Measurements from ENCODE around the gene KLKB1. TPM values are rescaled to one million over a fixed set of nuclear protein-coding genes. Genes with fewer than 3 reads are reported as not detected.

Gene KLKB1
- 0.82 TPM for total RNA-seq

DNA sequence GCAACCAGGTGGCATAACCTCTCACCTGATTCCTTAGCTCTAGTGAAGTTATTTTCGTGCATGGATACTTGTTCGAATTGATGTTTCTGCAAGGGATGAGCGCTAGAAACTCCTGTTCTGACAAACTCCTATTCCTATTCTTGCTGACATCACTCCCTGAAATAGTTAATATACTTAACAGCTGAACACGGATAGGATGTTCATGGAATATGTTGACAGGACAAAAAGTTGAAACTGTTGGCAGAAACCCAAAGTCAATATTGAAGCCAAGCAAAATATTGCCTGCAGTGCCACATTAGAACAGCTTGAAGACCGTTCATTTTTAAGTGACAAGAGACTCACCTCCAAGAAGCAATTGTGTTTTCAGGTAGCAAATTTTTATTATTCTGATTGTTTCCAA, at the start of gene KLKB1:
KLKB1 (plus strand) TSS at position 287 of the 400 bp plus-strand sequence. CDS start 689 bp downstream, outside the sequence.
- DNase-seq (ENCODE audit: low spot score in 2 of 2): no peak
- FAIRE-seq: no peak

DNA sequence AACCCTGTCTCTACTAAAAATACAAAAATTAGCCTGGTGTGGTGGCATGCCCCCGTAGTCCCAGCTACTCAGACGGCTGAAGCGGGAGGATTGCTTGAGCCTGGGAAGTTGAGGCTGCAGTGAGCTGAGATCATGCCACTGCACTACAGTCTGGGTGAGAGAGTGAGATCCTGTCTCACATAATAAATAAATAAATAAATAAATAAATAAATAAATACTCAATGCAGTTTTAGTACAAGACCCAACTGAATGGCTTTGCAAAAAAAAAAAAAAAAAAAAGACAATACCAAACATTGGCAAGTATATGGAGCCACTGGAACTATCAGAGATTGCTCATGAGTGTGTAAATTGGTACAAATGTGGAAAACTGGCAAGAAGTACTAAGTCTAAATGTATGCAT, 39.2 kb upstream of the KLKB1 start:
- DNase-seq (ENCODE audit: low spot score in 2 of 2) (no peak), FAIRE-seq (no peak)

DNA sequence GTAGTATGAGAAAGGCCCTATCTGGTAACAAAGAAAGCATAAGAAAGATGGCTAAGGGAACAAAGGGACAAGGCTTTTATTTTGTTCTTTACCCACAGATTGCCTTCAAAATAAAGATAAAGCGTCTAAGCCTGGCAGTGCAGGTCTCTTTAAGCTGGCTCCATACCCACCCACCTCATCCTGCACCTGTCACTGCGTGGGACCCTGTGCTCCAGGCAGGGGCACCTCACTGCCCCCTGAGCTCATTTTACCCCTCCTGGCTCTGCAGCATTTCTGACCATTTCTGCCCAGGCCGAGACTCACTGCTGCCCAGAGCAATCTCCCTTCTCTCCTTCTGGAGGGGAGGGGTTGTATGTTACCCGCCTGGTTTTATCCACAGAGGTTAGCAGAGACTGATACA, 37.7 kb upstream of the KLKB1 start:
- FAIRE-seq (no peak), DNase-seq (ENCODE audit: low spot score in 2 of 2) (no peak)

DNA sequence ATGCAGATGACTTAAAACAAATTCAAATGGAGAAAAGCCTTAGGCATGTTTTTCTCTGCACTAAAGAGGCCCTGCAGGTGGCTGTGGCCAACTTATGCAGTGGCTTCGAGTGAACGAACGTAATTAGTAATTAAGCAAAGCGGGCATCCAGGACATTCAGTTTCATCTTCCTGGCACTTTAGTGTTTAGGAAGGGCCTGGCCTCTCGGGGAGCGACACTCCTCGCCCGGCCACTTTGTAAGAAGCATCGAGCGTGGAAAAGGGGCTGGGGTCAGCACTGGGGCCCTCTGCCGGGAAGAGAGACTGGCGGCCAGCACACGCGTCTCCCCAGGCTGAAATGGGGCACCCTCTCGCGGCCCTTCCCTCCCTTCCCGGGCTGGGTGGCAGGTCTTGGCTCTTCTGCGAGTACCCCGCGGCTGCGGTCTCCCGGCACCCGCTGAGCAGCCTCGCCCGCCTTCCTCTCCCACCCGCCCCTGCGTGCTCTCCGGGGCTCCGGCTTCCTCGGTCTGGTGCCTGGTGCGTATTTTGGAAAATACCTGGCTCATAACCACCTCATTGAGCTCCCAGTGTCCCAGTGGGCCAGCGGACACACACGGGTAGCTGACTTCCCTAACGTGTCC, 36.6 kb upstream of the KLKB1 start:
- FAIRE-seq (no peak), DNase-seq (ENCODE audit: low spot score in 2 of 2) (peak in 1 of 2 donors; percentile 63)

DNA sequence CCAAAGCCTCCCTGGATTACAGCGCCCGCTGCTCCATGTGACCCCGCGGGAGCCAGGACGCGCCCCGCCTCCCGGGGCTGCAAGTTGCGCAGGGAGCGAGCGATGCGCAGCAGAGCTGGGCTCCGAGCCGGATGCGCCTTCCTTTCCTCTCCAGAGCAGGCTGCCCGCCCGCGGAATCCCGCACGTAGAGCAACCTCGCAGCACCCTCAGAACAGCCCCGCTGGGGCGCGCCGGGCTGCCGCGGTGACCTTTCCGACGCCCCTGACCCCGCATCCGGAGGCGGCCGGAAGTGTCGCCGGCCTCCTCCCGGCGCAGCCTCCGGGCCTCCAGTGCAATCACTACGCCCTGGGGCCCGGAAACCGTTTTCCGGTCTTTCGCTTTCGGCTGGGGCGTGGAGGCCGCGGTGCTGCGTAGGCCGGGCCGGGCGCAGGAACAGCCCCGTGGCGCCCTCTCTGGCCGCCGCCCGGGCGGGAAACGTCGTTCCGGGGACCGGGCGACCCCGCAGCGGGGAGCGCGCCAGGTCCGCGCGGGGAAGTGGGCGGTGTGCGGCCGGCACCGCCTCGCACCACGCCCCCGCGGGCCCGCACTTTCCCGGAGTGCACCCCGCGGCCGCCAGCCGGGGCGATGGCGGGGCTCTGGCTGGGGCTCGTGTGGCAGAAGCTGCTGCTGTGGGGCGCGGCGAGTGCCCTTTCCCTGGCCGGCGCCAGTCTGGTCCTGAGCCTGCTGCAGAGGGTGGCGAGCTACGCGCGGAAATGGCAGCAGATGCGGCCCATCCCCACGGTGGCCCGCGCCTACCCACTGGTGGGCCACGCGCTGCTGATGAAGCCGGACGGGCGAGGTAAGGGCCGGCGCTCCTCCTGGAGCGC, 35.9 kb upstream of the KLKB1 start, which contains the start of gene CYP4V2:
CYP4V2 (plus strand) TSS at position 368 of the 866 bp plus-strand sequence; CDS start at position 625, 257 bp downstream.
- DNase-seq (ENCODE audit: low spot score in 2 of 2): peak; percentile 77 to 85
- FAIRE-seq: no peak

DNA sequence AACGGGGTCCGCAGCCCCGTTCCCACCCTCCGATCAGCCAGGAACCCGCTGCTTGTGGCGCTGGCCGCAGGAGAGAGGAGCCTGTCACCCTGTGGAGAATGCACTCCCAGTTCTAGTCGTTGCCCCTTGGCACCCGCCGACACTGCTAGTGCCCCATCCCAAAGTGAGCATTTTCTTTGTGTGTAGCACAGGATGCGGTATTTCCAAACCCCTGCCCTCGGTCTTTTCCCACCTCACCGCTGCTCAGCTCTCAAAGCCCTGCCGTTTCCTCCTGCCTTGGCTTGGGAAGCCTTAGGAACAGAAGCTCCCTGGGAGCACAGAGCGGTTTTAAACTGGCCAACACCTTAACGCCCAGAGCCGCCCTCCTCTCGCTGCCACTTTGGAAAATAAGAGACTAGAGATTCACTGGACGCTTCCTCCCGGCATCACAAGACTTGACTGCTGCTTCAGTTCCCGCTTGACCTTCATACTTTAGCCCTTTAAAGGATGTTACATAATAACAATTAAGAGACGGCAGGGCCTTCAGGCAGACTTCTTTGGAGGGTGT, 35.2 kb upstream of the KLKB1 start:
- DNase-seq (ENCODE audit: low spot score in 2 of 2) (peak; percentile 35 to 52), FAIRE-seq (no peak)

DNA sequence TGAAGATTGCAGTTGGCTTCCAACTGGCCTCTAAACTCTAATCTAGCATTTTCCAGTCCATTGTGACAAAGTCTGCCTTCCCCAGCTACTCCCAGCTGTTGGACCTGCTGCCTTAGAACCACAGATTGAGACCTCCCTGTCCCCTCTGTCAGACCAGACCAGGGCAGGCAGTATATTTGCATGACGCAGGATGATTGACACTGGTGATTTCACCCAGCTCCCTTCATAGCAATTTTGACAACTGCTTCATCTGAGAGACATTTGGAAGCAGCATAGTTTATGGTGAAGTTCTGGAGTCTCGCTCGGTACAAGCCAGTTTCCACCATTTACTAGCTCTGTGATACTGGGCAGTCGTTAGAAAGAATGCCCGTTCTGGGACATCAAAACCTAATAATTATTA, 33.5 kb upstream of the KLKB1 start:
- DNase-seq (ENCODE audit: low spot score in 2 of 2): no peak
- no peak for FAIRE-seq

DNA sequence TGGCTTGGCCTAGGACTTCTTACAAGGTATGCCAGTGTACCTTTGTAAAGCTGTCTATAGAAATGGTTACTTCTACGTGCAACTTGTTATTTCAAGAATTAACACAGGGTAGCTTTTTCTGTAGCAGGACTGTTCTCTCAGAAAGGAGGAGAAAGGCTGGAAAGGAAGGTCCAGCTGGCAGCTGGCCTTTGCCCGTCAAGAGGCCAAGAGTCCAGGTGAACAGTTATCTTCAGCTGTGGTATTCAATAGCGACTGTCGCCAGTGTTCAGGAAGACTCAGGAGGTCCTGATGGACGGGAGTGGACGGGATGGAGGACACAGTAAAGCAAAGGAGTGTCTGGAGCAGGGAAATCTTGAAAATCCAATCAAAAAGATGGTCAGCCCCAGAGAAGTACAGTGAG, 31.2 kb upstream of the KLKB1 start:
- DNase-seq (ENCODE audit: low spot score in 2 of 2): no peak
- no peak for FAIRE-seq

DNA sequence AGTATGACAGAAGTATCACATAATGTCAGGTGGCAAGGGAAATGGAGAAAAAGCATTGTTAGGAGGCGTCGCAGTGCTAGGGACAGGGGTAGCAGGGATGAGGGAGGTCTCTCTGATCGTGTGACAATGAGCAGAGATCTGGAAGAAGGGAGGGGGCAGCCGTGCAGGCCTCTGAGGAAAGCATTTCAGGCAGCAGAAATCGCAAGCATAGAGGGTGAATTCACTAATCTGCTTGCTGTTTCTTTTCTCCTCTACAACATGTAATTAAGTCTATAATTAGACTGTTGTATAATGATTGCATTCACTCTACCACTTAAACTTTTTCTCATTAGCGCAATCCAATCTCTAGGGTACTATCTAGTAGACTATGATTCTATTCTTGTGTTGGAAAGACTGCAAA, 26.8 kb upstream of the KLKB1 start:
- FAIRE-seq: no peak
- no peak for DNase-seq (ENCODE audit: low spot score in 2 of 2)

DNA sequence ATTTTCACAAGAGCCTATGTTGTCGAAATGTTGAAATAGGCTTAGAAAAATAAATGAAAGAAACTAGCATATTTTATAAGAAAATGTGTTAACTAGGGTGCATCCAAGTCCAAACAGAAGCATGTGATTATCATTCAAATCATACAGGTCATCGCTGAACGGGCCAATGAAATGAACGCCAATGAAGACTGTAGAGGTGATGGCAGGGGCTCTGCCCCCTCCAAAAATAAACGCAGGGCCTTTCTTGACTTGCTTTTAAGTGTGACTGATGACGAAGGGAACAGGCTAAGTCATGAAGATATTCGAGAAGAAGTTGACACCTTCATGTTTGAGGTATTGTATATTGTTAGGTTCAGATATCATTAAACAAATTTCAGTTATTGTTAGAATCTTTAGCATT, 26.3 kb upstream of the KLKB1 start:
- FAIRE-seq: no peak
- no peak for DNase-seq (ENCODE audit: low spot score in 2 of 2)

DNA sequence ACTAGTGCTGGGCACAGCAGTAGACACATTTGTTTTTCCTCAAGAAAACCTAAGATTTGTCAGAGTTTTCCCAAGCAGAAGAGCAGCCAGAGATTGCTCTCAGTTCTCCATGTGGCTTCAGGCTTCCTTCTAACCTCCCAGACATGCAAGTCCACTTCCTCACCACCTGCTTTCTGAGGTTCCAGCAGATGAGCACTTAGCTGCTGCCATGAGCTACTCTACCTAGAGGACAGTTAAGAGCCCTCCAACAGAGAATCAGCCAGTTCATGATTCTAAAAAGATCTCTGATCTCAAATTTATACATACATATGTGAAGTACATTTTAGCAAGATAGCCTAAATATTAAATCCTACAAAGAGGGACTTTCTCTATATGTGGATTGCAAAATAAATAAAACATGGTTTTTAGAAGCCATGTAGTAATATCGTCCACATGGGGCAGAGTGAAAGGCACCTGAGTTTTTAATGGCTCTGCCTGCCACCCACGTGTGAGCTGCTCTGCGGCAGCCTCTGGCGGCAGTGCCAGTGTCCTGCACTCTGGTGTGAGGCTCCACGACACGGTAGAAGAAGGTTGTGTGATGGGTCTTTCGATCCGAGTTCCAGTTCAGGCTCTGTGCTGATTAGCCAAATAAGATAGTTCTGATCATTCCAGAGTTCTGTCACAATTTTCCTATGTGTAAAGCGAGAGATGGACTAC, 25.6 kb upstream of the KLKB1 start:
- no peak for DNase-seq (ENCODE audit: low spot score in 2 of 2)
- FAIRE-seq: no peak

DNA sequence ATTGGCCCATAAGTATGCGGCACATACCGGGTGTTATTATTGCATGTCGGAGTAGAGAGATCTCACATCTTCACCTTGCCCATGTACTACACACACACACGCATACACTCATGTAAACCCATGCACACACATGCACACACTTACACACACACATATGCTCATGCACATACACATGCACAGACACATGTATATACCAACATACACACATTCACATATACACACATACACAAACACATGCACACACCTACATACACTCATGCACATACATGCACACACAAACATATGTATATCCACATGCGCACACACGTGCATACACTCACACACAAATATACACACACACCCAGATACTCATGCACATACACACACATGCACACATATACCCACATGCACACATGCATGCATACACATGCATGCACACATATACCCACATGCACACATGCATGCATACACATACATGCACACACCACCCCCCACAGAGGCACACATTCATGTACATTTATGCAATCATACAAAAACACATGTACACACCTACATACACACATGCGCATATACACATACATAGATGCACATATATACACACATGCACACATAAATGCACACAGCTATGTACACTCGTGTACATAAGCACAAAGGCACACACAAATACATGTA, 24.7 kb upstream of the KLKB1 start:
- no peak for FAIRE-seq
- DNase-seq (ENCODE audit: low spot score in 2 of 2): no peak

DNA sequence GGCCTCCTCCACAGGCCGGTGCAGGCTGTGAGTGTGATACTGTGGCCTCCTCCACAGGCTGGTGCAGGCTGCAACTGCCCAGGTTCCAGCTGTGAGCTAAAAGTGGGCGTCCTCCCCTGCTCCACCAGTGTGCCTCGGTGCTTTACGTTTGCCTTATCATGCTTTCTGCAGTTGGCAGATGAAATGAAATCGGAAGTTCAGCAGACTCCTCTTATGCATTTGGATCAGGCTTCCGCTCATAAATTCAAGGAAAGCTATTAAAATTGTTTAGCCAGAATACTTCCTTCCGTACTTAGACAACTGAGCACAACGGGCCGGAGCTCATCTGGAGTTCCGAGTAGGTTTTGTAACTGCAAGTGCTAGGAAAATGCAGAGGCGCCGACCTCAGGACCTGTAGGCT, 23.9 kb upstream of the KLKB1 start:
- FAIRE-seq (no peak), DNase-seq (ENCODE audit: low spot score in 2 of 2) (no peak)

DNA sequence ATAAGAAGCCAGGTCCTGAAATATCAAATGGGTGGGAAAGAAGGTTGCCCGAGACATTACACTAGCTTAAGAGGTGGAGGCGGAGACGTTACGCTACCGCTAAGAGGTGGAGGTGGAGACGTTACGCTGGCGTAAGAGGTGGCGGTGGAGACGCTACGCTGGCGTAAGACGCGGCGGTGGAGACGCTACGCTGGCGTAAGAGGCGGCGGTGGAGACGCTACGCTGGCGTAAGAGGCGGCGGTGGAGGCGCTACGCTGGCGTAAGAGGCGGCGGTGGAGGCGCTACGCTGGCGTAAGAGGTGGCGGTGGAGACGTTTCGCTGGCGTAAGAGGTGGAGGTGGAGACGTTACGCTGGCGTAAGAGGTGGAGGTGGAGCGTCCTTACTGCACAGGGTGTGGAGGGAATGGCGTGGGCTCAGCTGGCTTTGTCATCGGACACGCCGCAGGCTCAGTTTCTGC, 23.2 kb upstream of the KLKB1 start:
- no peak for FAIRE-seq
- DNase-seq (ENCODE audit: low spot score in 2 of 2): no peak

DNA sequence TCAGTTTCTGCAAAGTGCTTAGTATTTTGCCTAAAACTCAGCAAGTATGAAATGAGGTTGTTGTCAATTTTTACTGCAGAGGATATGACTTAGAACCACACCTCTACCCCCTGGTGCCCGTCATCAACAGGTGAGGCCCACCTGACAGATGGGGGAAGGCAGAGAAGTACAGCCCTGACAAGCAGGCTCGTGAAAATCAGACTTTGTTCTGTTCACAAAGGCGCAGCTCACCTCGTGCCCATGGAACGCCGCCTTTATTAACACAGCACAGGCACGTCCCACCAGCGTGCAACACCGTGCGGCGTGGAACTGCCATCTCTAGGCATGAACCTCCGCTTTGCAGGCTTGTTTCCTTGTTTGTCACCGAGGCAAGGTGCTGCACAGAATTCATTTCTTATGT, 22.6 kb upstream of the KLKB1 start:
- no peak for FAIRE-seq
- no peak for DNase-seq (ENCODE audit: low spot score in 2 of 2)

DNA sequence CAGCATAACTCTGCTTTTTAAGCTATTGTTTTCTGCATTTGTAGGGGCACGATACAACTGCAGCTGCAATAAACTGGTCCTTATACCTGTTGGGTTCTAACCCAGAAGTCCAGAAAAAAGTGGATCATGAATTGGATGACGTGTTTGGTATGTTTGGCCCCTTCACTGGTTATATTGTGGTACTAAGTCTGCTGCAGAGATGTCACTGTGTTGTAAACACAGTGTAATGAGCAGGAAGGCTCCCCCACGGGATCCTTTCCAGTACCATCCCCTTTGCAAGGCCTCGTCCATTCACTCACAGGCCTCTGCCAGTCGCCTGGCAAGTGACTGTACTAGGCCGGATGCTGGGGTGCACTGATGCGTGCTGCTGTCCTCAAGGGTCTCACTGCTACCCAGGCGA, 22.2 kb upstream of the KLKB1 start:
- no peak for FAIRE-seq
- no peak for DNase-seq (ENCODE audit: low spot score in 2 of 2)

DNA sequence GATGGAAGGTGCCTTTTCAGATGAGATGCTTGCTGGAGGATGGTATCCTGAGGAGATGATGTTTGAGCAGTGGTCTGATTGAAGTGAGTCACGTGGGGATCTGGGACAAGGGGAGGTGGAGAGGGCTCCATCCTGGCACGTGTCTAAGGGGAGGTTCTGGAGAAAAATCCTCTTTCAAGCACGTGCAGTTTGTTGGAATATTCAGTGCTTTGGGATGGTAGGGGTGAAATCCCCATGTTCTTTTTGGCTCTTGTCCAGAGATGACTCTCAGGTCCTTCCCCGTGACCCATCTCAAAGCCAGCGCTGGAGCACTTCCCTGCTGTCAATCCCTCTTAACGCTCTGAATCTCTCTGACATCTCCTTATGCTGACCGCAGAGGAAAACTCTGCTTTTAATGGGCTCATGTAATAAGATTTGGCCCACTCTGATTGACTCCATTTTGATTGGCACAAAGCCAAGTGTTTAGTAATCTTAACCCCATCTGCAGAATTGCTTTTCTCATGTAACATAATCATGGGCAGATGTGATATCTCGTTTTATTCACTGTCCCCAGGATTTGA, 10.8 kb upstream of the KLKB1 start:
- FAIRE-seq (no peak), DNase-seq (ENCODE audit: low spot score in 2 of 2) (no peak)

DNA sequence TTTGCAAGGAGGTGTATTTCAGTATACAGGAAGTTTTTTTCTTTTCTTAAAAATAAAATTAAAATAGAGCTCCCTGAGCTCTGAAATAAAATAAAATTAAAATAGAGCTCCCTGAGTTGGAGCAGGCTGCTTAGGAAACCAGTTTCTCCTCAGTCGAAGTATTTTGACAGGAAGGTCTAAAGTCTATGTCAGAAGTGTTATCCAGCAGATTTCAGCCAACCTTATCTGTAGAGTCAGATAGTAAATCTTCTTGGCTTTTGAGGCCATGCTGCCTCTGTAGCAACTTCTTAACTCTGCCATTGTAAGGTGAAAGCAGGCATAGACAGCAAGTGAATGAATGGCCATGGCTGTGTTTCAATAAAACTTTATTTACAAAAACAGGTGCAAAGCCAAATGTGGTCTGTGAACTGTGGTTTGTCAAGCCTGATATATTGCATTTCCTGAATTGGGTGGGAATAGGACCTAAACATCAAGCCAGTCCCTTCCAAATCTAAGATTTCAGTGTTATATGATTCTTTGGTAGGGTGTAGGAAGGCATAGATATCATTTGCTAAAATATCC, 9.5 kb upstream of the KLKB1 start:
- DNase-seq (ENCODE audit: low spot score in 2 of 2) (no peak), FAIRE-seq (no peak)

DNA sequence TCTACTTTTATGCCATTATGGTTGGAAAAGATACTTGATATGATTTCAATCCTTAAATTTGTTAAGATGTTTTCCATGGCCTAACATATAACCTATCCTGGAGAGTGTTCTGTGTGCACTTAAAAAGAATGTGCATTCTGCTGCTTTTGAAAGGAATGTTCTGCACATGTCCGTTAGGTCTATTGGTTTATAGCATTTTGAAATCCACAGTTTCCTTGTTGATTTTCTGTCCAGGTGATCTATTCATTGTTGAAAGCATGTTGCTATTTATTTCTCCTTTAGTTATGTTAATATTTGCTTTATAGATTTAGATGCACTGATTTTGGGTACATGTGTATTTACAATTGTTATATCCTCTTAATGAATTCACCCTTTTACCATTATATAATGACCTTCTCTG, 5.7 kb upstream of the KLKB1 start:
- FAIRE-seq: no peak

DNA sequence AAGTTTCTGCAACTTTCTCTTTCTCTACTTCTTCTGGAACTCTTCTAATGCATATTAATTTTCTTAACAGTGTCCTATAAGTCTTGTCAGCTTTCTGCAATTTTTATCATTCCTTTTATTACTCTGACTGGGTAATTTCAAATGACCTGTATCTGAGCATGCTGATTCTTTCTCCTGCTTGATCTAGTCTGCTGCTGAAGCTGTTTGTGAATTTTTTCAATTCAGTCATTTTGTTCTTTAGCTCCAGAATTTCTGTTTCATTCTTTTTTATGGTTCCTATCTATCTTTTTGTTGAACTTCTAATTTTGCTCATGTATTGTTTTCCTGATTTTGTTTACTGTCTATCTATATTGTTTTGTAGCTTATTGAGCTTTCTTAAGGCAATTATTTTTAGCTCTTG, 1.5 kb upstream of the KLKB1 start:
- DNase-seq (ENCODE audit: low spot score in 2 of 2) (no peak), FAIRE-seq (no peak)

More for the DNA sequence above, 5.7 kb upstream of the KLKB1 start:
- DNase-seq (ENCODE audit: low spot score in 2 of 2): no peak
